HepG2 (cell line): ENCODE data around the gene GIPC2. TPM values are rescaled to one million over a fixed set of nuclear protein-coding genes. Genes with fewer than 3 reads are reported as not detected.
"Not testable (repeated sequence)": the region's sequence is repeated elsewhere in the genome, so short reads cannot be mapped to it uniquely, and the experiment has no call there.

Source experiments
- ATAC-seq: fragments of 200-7000 bp; cut with Tn5 transposase; 3 replicates; pipeline ENCODE4 v1.9.1; 2020; ENCODE audit warnings: mild to moderate bottlenecking, moderate library complexity
- BruUV-seq: library from RNA; stranded (reverse); fragments of 400-500 nt; replicated peaks from 2 replicates; lab custom pipeline; 2021; lab: Mats Ljungman, UMichigan
- CTCF ChIA-PET: fragments of 300-600 bp; formaldehyde crosslinking; extraction: SDS; loops from one replicate; lab custom pipeline; 2021; ENCODE audit warnings: low total read pairs, inconsistent platforms, low intra/inter-chr PET ratio; lab: Yijun Ruan, JAX
- POLR2A ChIA-PET: fragments of 350-600 bp; sonication (Branson Sonifier 250); formaldehyde crosslinking; loops from one replicate; lab custom pipeline; 2020; ENCODE audit warnings: antibody characterized with exemption, inconsistent platforms; lab: Yijun Ruan, JAX
- DNase-seq: peaks from one replicate; pipeline ENCODE4 v3.0.0-alpha.2; 2015; ENCODE audit warnings: low spot score
- FAIRE-seq: peaks from 3 replicates; lab custom pipeline; 2011; peaks lifted over from hg19 to GRCh38; lab: Jason Lieb, UNC
- H2AFZ ChIP-seq: one replicate; pipeline ENCODE4 v1.6.1; 2011; ENCODE audit warnings: low read length, inconsistent platforms
- H3K27ac ChIP-seq: fragments of 300-600 bp; 3 replicates; pipeline ENCODE4 v1.8.0; 2011; ENCODE audit warnings: mixed run types, mild to moderate bottlenecking, mixed read lengths, low read length, inconsistent platforms; ENCODE audit not compliant: insufficient read depth; ENCODE audit errors: extremely low read length
- H3K27me3 ChIP-seq, 2 experiments: fragments of 200-600 bp in 1 of 2; 2 replicates in 1 of 2; 3 replicates in 1 of 2; pipeline versions ENCODE4 v1.6.0 to v1.8.0; 2011; ENCODE audit warnings: low read length in 2 of 2, mild to moderate bottlenecking in 2 of 2, moderate library complexity in 2 of 2, inconsistent platforms in 1 of 2; ENCODE audit not compliant: insufficient read depth in 2 of 2, control insufficient read depth in 1 of 2
- H3K36me3 ChIP-seq, 2 experiments: fragments of 200-600 bp in 1 of 2; replicated peaks in 1 of 2; 2 replicates in 1 of 2; 3 replicates in 1 of 2; pipeline versions ENCODE4 v1.5.1 to v1.8.0; 2011; ENCODE audit warnings: low read length in 2 of 2, inconsistent platforms in 1 of 2; ENCODE audit not compliant: insufficient read depth in 2 of 2, control insufficient read depth in 1 of 2
- H3K4me1 ChIP-seq: 2 replicates; pipeline ENCODE4 v1.5.1; 2012; ENCODE audit warnings: low read length, inconsistent platforms; ENCODE audit not compliant: insufficient read depth
- H3K4me2 ChIP-seq: 2 replicates; pipeline ENCODE4 v1.6.0; 2011; ENCODE audit warnings: low read depth, low read length, inconsistent platforms
- H3K4me3 ChIP-seq, 3 experiments: fragments of 200-600 bp in 1 of 3; sonication (generic), shearing (Covaris generic) in 1 of 3; replicated peaks in 1 of 3; 2 replicates each; pipeline ENCODE4 v1.5.1; 2011 to 2016; ENCODE audit warnings: low read length in 3 of 3, inconsistent platforms in 2 of 3, low read depth in 2 of 3, mild to moderate bottlenecking in 2 of 3, control low read depth in 1 of 3, mixed read lengths in 1 of 3; ENCODE audit not compliant: insufficient read depth in 1 of 3
- H3K79me2 ChIP-seq: one replicate; pipeline ENCODE4 v1.6.1; 2011; ENCODE audit warnings: low read length, inconsistent platforms; ENCODE audit not compliant: insufficient read depth
- H3K9ac ChIP-seq: 2 replicates; pipeline ENCODE4 v1.6.0; 2011; ENCODE audit warnings: mild to moderate bottlenecking, low read depth, low read length, inconsistent platforms; ENCODE audit not compliant: insufficient read depth
- H3K9me3 ChIP-seq: 2 replicates; pipeline ENCODE4 v1.5.1; 2012; ENCODE audit warnings: mild to moderate bottlenecking, low read length
- H4K20me1 ChIP-seq: 2 replicates; pipeline ENCODE4 v1.6.0; 2011; ENCODE audit warnings: inconsistent platforms, mild to moderate bottlenecking, low read length, moderate library complexity; ENCODE audit not compliant: insufficient read depth
- MAFF ChIP-seq: IDR thresholded peaks from 2 replicates; pipeline ENCODE4 v1.6.1; 2011; ENCODE audit warnings: low read depth, low read length, improper control_type of control experiment
- MAFK ChIP-seq, 2 experiments: IDR thresholded peaks in 1 of 2; conservative IDR thresholded peaks in 1 of 2; 2 replicates each; pipeline ENCODE4 v1.6.1; 2011; ENCODE audit warnings: improper control_type of control experiment in 2 of 2, low read length in 2 of 2
- NFE2 ChIP-seq: sonication (generic); formaldehyde crosslinking; IDR thresholded peaks from 2 replicates; pipeline ENCODE4 v1.4.0; 2020; ENCODE audit warnings: missing genetic modification reagents
- NFE2L2 ChIP-seq: fragments of 150-350 bp; IDR thresholded peaks from 2 replicates; pipeline ENCODE4 v1.6.1; 2014; ENCODE audit warnings: low read length
- PTBP1 ChIP-seq: fragments of 200-400 bp; formaldehyde crosslinking; IDR thresholded peaks from 2 replicates; pipeline ENCODE4 v1.6.1; 2018; ENCODE audit warnings: low read length, low read depth; ENCODE audit not compliant: poor library complexity, severe bottlenecking
- SMAD3 ChIP-seq: sonication (generic); formaldehyde crosslinking; IDR thresholded peaks from 2 replicates; pipeline ENCODE4 v1.4.0; 2020; ENCODE audit warnings: missing genetic modification reagents
- ZNF350 ChIP-seq: sonication (generic); formaldehyde crosslinking; IDR thresholded peaks from 2 replicates; pipeline ENCODE4 v1.4.0; 2020; ENCODE audit warnings: mild to moderate bottlenecking, low read depth, missing genetic modification reagents, borderline replicate concordance
- ZNF558 ChIP-seq: sonication (generic); formaldehyde crosslinking; IDR thresholded peaks from 2 replicates; pipeline ENCODE4 v1.9.0; 2022; ENCODE audit warnings: mild to moderate bottlenecking, missing genetic modification reagents, borderline replicate concordance
- WGBS: methylation state at CpG from one replicate; pipeline ENCODE4 v1.1.6; 2017; ENCODE audit warnings: low lambda C conversion rate; 5-methylcytosine and 5-hydroxymethylcytosine counted together
- in situ Hi-C: cut with HindIII; loops from 2 replicates; pipeline ENCODE4 v1.10.0; 2017; ENCODE audit warnings: low pct_unique_long_range_greater_than_20kb; ENCODE audit not compliant: extremely low pct_ligation_motif_present
- intact Hi-C: fragments of 100-400 bp; cut with micrococcal nuclease; formaldehyde crosslinking; loops from one replicate; pipeline ENCODE4 v1.10.0; 2022; ENCODE audit not compliant: unreplicated experiment
- polyA plus RNA-seq, 8 experiments: library from polyadenylated mRNA; depleted of rRNA in 3 of 8; stranded (reverse) in 7 of 8; unstranded in 1 of 8; fragments of >200 nt; fragmentation: Illumina TruSeq in 4 of 8; extraction: Trizol in 4 of 8; gene quantifications; 2 replicates each; pipeline versions ENCODE4 v1.2.1 to v1.2.3, GENCODE V29; 2011 to 2016; ENCODE audit warnings: low read depth in 4 of 8, missing spikeins in 1 of 8, mixed read lengths in 1 of 8; ENCODE audit not compliant: insufficient read depth in 1 of 8
- total RNA-seq, 5 experiments: library from RNA; depleted of rRNA; stranded (reverse); fragments of >200 nt; fragmentation: Illumina TruSeq; extraction: Trizol; gene quantifications; 2 replicates each; pipeline ENCODE4 v1.2.3, GENCODE V29; 2016; ENCODE audit warnings: low read depth in 1 of 5

The GIPC2 gene
- total and polyA plus RNA-seq, 2 of the 13 experiments (the other 11 are each of a cell fraction or from before 2014, with no cell fraction given), result 6.1 to 21.6 TPM

DNA sequence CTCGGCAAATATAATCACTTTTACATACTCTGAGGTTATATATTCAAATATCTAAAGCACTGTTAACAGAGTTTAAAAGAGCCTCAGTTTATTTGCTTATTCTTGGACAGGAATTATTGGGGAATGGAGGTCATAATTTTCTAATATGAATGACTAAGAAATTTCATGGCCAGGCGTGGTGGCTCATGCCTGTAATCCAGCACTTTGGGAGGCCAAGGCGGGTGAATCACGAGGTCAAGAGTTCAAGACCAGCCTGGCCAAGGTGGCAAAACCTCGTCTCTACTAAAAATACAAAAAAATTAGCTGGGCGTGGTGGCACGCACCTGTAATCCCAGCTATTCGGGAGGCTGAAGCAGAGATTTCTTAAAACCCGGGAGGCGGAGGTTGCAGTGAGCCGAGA is 45.2 kb upstream of the GIPC2 start:
- BruUV-seq, ATAC-seq, H3K27me3 ChIP-seq, CTCF ChIA-PET, H3K9ac ChIP-seq, H3K4me3 ChIP-seq, H3K9me3 ChIP-seq, FAIRE-seq, H3K4me2 ChIP-seq, in situ Hi-C loops, H2AFZ ChIP-seq, H4K20me1 ChIP-seq, intact Hi-C loops, DNase-seq, H3K27ac ChIP-seq, H3K36me3 ChIP-seq: not testable (repeated sequence)
- POLR2A ChIA-PET, result interaction anchor here (9.1 kb wide), 1 partner anchor 20 kb away, joined by 161 read pairs; the partner anchor contains the start of gene FUBP1
- Histone ChIP-seq H3K79me2 (peaks cover 13% of the 10 kb centered on the region), H3K4me1 (peaks cover 55% of the 10 kb centered on the region)
- 91% methylated on average over 11 of the region's 11 CpGs for WGBS

DNA sequence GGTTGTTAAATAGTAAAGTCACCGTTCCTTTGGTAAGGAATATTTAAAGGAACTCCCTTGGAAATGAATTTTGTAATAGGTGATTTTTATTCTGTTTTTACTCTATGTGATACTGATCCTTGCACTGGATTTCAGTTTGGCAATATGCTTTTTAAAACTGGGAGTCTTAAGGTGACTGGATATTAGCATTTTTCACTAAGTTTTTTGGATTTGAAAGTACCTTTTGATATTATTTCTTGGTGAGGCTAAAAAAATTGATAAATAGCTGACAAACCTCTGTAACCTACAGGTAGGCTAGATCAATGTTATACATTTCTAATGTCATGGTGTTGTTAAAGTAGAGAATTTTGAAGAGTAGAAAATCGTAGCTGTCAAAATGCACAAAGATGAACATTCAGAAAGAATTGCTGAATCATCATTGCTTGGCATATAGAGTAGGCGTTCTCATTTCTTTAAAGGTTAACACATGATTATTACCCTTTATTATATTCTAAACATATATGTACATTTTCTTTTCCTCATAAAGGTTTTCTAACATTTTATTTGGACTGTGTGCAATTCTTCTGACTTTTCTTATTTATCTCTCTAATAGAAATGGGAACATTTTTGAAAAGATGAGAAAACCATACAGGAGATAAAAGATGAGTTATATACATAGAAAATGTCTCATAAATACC is 42.6 kb upstream of the GIPC2 start:
- ChIA-PET POLR2A (interaction anchor here (1.1 to 9.1 kb wide), 11 partner anchors 8 to 320 kb away, joined by 3 to 161 read pairs (median 14); partner anchors contain the start of genes FUBP1, GIPC2 and ZZZ3), CTCF (no interaction called here)
- intact Hi-C loops, result no loop called here
- H2AFZ ChIP-seq, result no peak overlapping the region
- BruUV-seq, result no TSS peak
- H3K4me3 ChIP-seq, result peak overlapping the region in 1 of 3 experiments; percentile 71; a peak in 1 of 6 replicates
- 0 out of 2 replicates have a peak overlapping the region, but pooled peaks have one; percentile 79 for H3K4me2 ChIP-seq
- 68% methylated on average over 3 of the region's 3 CpGs for WGBS
- peaks cover 50% of the 10 kb centered on the region for H3K4me1 ChIP-seq
- H3K27me3 ChIP-seq, result no peaks in the 10 kb centered on the region
- ATAC-seq, result no peak
- H3K27ac ChIP-seq, result peak overlapping the region; percentile 97
- no peak overlapping the region for H3K9ac ChIP-seq
- no peak for DNase-seq
- FAIRE-seq, result peak; percentile 23
- no peaks in the 10 kb centered on the region for H3K9me3 ChIP-seq
- H3K79me2 ChIP-seq, result peaks cover 36% of the 10 kb centered on the region
- TF ChIP-seq MAFK (conservative IDR thresholded peaks at IDR 0.05 in 1 of 2, IDR thresholded peaks at IDR 0.05 in 1 of 2; ENCODE audit: low read length in 2 of 2), result peak; percentile 99
- TF ChIP-seq NFE2L2, result peak; percentile 91
- TF ChIP-seq ZNF558 (CRISPR knock-in tag), result no peak
- TF ChIP-seq MAFF, result peak; percentile 99
- TF ChIP-seq ZNF350 (CRISPR knock-in tag), result no peak
- peak; percentile 22; the same call in 1 of the 2 replicates for TF ChIP-seq NFE2 (CRISPR knock-in tag)
- TF ChIP-seq SMAD3 (CRISPR knock-in tag), result no peak
- TF ChIP-seq PTBP1, result no peak
- TF ChIP-seq, all 625 proteins: peak for 4
- Histone ChIP-seq H3K36me3 (no peaks in the 10 kb centered on the region), H4K20me1 (no peaks in the 10 kb centered on the region; the same call in none of the 2 replicates)
- in situ Hi-C loops, result no loop called here
